Right cardiac atrium (tissue), 5 donors: ENCODE results near the gene KAZN. TPM values are rescaled to one million over a fixed set of nuclear protein-coding genes. Genes with fewer than 3 reads are reported as not detected.

Experiments used
- ATAC-seq, 2 donors: fragments of 200-7000 bp; cut with Tn5 transposase; one replicate each; pipeline versions ENCODE4 v1.8.0 to v1.9.1; 2020; ENCODE audit warnings: moderate library complexity in 2 of 2, mild to moderate bottlenecking in 1 of 2
- DNase-seq, 3 donors: peaks; one replicate each; pipeline ENCODE4 v3.0.0-alpha.2; 2020
- H3K27ac ChIP-seq: one replicate; pipeline ENCODE4 v1.5.1; 2013; ENCODE audit warnings: mild to moderate bottlenecking, low read length, control low read depth, moderate library complexity
- H3K27me3 ChIP-seq: one replicate; pipeline ENCODE4 v1.6.1; 2013; ENCODE audit not compliant: control insufficient read depth, insufficient read depth
- H3K4me1 ChIP-seq: one replicate; pipeline ENCODE4 v1.6.1; 2013; ENCODE audit warnings: low read length; ENCODE audit not compliant: control insufficient read depth, insufficient read depth
- H3K4me3 ChIP-seq: one replicate; pipeline ENCODE4 v1.5.1; 2013; ENCODE audit warnings: low read length, control low read depth
- H3K9me3 ChIP-seq: one replicate; pipeline ENCODE4 v1.6.1; 2013; ENCODE audit warnings: low read length; ENCODE audit not compliant: control insufficient read depth
- WGBS: extraction: QIAGEN DNeasy Blood & Tissue Kit; methylation state at CpG from one replicate; pipeline ENCODE4 v1.1.7; 2013; 5-methylcytosine and 5-hydroxymethylcytosine counted together
- intact Hi-C, 4 donors: fragments of 100-400 bp; cut with DNase I; formaldehyde crosslinking; loops; one replicate each; pipeline versions ENCODE4 v1.11.0 to v1.14.0; 2022 to 2023
- polyA plus RNA-seq: library from polyadenylated mRNA; stranded (reverse); fragments of 200-250 nt; gene quantifications from one replicate; pipeline ENCODE4 v1.2.3, GENCODE V29; 2013
- total RNA-seq, 4 donors: library from RNA; stranded (reverse); fragmentation: NEBNext Ultra II Directional; extraction: Animal tissue kit (Norgen Biotek cat#: 25700); gene quantifications; one replicate each; pipeline ENCODE4 v1.2.1, GENCODE V29; 2021
- donor health status: healthy with polysubstance abuse.
- donor health status: DM: no; HTN: yes; CAD: no.
- donor health status: DM: no; HTN: no; CAD: no.
- donor health status: DM: no; HTN: yes; CAD: no; lungs with severe emphysema.
- donor health status: DM: yes; HTN: yes; CAD: no.

KAZN gene
- total and polyA plus RNA-seq, 5 donors = 3.7 to 14.9 (median 12.7) TPM

GRCh38 chr1:14743368-14743767 is 144.9 kb downstream of the KAZN start:
- intact Hi-C loops = no loop called here
- 88% methylated on average over 6 of the region's 6 CpGs for WGBS

GRCh38 chr1:14745001-14745720 is 146.7 kb downstream of the KAZN start:
- H3K27me3 ChIP-seq = no peaks in the 10 kb centered on the region
- no peak for ATAC-seq
- H3K4me1 ChIP-seq = no peaks in the 10 kb centered on the region

More at GRCh38 chr1:14743368-14743767, 144.9 kb downstream of the KAZN start:
- Histone ChIP-seq H3K4me1 (no peaks in the 10 kb centered on the region), H3K9me3 (no peaks in the 10 kb centered on the region), H3K27ac (no peak overlapping the region), H3K27me3 (no peaks in the 10 kb centered on the region), H3K4me3 (no peak overlapping the region)
- DNase-seq = no peak
- ATAC-seq = no peak

DNA sequence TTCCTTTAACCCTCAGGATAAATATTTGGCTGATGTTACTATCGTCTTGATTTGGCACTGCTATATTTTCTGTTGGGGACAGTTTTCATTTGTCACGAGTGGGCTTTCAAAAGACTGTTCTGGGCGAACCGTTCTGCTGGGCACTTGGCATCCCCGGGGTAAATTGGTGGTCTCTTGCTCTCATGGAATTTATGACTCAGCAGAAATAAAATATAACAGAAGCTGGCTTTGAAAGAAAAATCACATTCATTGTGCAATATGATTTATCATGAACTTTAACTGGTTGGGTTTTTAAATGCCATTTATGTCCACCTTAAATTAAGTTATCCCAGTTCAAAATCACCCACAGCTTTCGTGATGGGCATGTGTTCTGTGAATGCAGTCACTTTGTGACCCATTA is 147.3 kb downstream of the KAZN start:
- no peak for ATAC-seq
- Histone ChIP-seq H3K27me3 (no peaks in the 10 kb centered on the region), H3K4me1 (no peaks in the 10 kb centered on the region), H3K4me3 (no peak overlapping the region), H3K9me3 (no peaks in the 10 kb centered on the region), H3K27ac (no peak overlapping the region)
- no peak for DNase-seq
- WGBS = 56% methylated on average over 6 of the region's 6 CpGs
- intact Hi-C loops = no loop called here

More at GRCh38 chr1:14745001-14745720, 146.7 kb downstream of the KAZN start:
- no peak overlapping the region for H3K4me3 ChIP-seq
- intact Hi-C loops = no loop called here
- no peaks in the 10 kb centered on the region for H3K9me3 ChIP-seq
- WGBS = 78% methylated on average over 9 of the region's 9 CpGs
- no peak for DNase-seq
- no peak overlapping the region for H3K27ac ChIP-seq

- H3K27me3 ChIP-seq = no peaks in the 10 kb centered on the region
- no peak overlapping the region for H3K27ac ChIP-seq
- DNase-seq (no peak), ATAC-seq (no peak)
- 83% methylated on average over 4 of the region's 4 CpGs for WGBS
- H3K9me3 ChIP-seq = no peaks in the 10 kb centered on the region
- no peaks in the 10 kb centered on the region for H3K4me1 ChIP-seq
- H3K4me3 ChIP-seq = no peak overlapping the region
- intact Hi-C loops = no loop called here
Observed at GRCh38 chr1:14746393-14746792, 147.9 kb downstream of the KAZN start.

- Histone ChIP-seq H3K4me1 (no peaks in the 10 kb centered on the region), H3K9me3 (no peaks in the 10 kb centered on the region), H3K27me3 (no peaks in the 10 kb centered on the region), H3K27ac (no peak overlapping the region), H3K4me3 (no peak overlapping the region)
- ATAC-seq (no peak), DNase-seq (no peak)
- intact Hi-C loops = no loop called here
- WGBS = 85% methylated on average over 5 of the region's 5 CpGs
Observed at GRCh38 chr1:14748151-14748550, 149.7 kb downstream of the KAZN start.

GRCh38 chr1:14748977-14749376 is 150.5 kb downstream of the KAZN start:
- H3K9me3 ChIP-seq = no peaks in the 10 kb centered on the region
- ATAC-seq (no peak), DNase-seq (no peak)
- no peak overlapping the region for H3K4me3 ChIP-seq
- H3K27me3 ChIP-seq = no peaks in the 10 kb centered on the region
- no peak overlapping the region for H3K27ac ChIP-seq
- intact Hi-C loops = no loop called here
- WGBS = 65% methylated on average over 2 of the region's 2 CpGs
- H3K4me1 ChIP-seq = no peaks in the 10 kb centered on the region

DNA sequence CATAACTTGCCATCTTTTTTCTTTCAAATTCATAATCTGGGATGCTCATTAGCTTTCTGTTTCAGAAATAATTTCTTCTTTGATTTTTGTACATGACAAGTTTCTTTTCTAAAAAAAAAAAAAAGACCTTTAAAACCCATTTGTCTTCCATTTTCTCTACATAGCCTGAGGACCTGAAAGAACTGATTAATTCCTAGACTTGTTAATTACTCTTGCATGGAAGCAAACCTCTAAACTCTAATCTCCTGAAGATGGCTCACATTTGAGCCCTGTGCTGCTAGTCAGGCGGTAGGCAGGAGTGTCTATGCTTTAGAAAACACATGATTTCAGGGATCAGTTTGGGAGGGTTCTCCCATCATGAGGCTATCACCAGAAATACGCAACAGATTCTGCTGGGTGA is 152.0 kb downstream of the KAZN start:
- WGBS = 74% methylated on average over 2 of the region's 2 CpGs
- no peak for DNase-seq
- Histone ChIP-seq H3K4me1 (no peaks in the 10 kb centered on the region), H3K27ac (no peak overlapping the region), H3K27me3 (no peaks in the 10 kb centered on the region), H3K4me3 (no peak overlapping the region), H3K9me3 (no peaks in the 10 kb centered on the region)
- ATAC-seq = no peak
- intact Hi-C loops = no loop called here

GRCh38 chr1:14755518-14756252 is 157.2 kb downstream of the KAZN start:
- Histone ChIP-seq H3K4me1 (no peaks in the 10 kb centered on the region), H3K27me3 (no peaks in the 10 kb centered on the region), H3K4me3 (no peak overlapping the region), H3K9me3 (no peaks in the 10 kb centered on the region), H3K27ac (no peak overlapping the region)
- WGBS = 70% methylated on average over 9 of the region's 9 CpGs
- intact Hi-C loops = no loop called here
- DNase-seq (no peak), ATAC-seq (no peak)

GRCh38 chr1:14756589-14757285 is 158.3 kb downstream of the KAZN start:
- Histone ChIP-seq H3K27me3 (no peaks in the 10 kb centered on the region), H3K27ac (no peak overlapping the region), H3K9me3 (no peaks in the 10 kb centered on the region), H3K4me3 (no peak overlapping the region), H3K4me1 (no peaks in the 10 kb centered on the region)
- ATAC-seq = no peak
- DNase-seq = no peak
- 63% methylated on average over 6 of the region's 6 CpGs for WGBS
- intact Hi-C loops = no loop called here

DNA sequence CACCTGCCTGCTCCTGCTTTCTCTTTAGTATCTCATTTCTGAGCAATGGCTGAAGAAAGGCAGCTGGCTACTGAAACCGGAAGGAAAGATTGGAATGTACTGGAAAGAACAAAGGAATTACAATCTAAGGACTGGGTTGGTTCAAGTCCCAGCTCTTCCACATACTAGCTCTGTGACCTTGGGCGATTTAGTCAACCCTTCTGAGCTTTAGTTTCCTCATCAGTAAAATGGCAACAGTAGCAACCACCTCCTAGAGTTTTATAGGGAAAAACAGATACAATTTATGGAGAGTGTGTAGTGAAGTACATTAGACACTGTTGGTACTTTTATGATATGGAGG is 158.8 kb downstream of the KAZN start:
- H3K27me3 ChIP-seq = no peaks in the 10 kb centered on the region
- no peak overlapping the region for H3K27ac ChIP-seq

More for the DNA sequence above, 158.8 kb downstream of the KAZN start:
- no peaks in the 10 kb centered on the region for H3K9me3 ChIP-seq
- H3K4me3 ChIP-seq = no peak overlapping the region
- DNase-seq (no peak), ATAC-seq (no peak)
- no peaks in the 10 kb centered on the region for H3K4me1 ChIP-seq
- 73% methylated on average over 2 of the region's 2 CpGs for WGBS
- intact Hi-C loops = no loop called here
